ENCODE data around the gene KDR. TPM values are rescaled to one million over a fixed set of nuclear protein-coding genes. Genes with fewer than 3 reads are reported as not detected.

Gene KDR
- polyA plus RNA-seq, 1 donor from 2014 or later: not detected

GRCh38 chr4:55154933-55155332, 29.5 kb upstream of the KDR start:
- Histone ChIP-seq H3K79me2 (replicated peaks; ENCODE audit: insufficient read depth, low read length) (no peaks in the 10 kb centered on the region), H3K9me2 (ENCODE audit: insufficient read depth, low read length) (no peaks in the 10 kb centered on the region), H3F3A (ENCODE audit: insufficient read depth, low read length, poor library complexity, severe bottlenecking) (no peaks in the 10 kb centered on the region), H3K27ac (ENCODE audit: low read length) (no peak overlapping the region), H4K20me1 (ENCODE audit: insufficient read depth) (no peaks in the 10 kb centered on the region), H3K9me3 (ENCODE audit: low read length) (no peaks in the 10 kb centered on the region), H3K4me3 (ENCODE audit: low read length) (no peak overlapping the region), H3K4me2 (ENCODE audit: low read length) (no peak overlapping the region), H3K36me3 (ENCODE audit: insufficient read depth, low read length) (no peaks in the 10 kb centered on the region), H2AFZ (ENCODE audit: low read depth, low read length) (no peak overlapping the region), H3K9ac (ENCODE audit: low read length) (no peak overlapping the region), H3K27me3 (ENCODE audit: insufficient read depth, low read depth, low read length) (no peaks in the 10 kb centered on the region)
- TF ChIP-seq SMC3 (conservative IDR thresholded peaks at IDR 0.05; ENCODE audit: poor library complexity) (no peak), TAF1 (IDR thresholded peaks at IDR 0.05; ENCODE audit: low read depth) (no peak), REST (IDR thresholded peaks at IDR 0.05; ENCODE audit: borderline replicate concordance) (no peak), EZH2 (IDR thresholded peaks at IDR 0.05; ENCODE audit: borderline replicate concordance, insufficient read depth, low read length, poor library complexity, severe bottlenecking) (no peak), MXI1 (conservative IDR thresholded peaks at IDR 0.05; ENCODE audit: poor library complexity, severe bottlenecking) (no peak), RAD21 (conservative IDR thresholded peaks at IDR 0.05) (no peak)

GRCh38 chr4:55154290-55154880, 29.0 kb upstream of the KDR start:
- no peak overlapping the region for H3K4me2 ChIP-seq (ENCODE audit: low read length)
- H4K20me1 ChIP-seq (ENCODE audit: insufficient read depth): no peaks in the 10 kb centered on the region
- H2AFZ ChIP-seq (ENCODE audit: low read depth, low read length): no peak overlapping the region
- H3F3A ChIP-seq (ENCODE audit: insufficient read depth, low read length, poor library complexity, severe bottlenecking): no peaks in the 10 kb centered on the region
- H3K79me2 ChIP-seq (replicated peaks; ENCODE audit: insufficient read depth, low read length): no peaks in the 10 kb centered on the region
- no peaks in the 10 kb centered on the region for H3K9me3 ChIP-seq (ENCODE audit: low read length)
- H3K27ac ChIP-seq (ENCODE audit: low read length): no peak overlapping the region
- no peak overlapping the region for H3K9ac ChIP-seq (ENCODE audit: low read length)
- H3K27me3 ChIP-seq (ENCODE audit: insufficient read depth, low read depth, low read length): no peaks in the 10 kb centered on the region
- no peak for TF ChIP-seq POLR2AphosphoS5 (IDR thresholded peaks at IDR 0.05)
- TF ChIP-seq RAD21 (conservative IDR thresholded peaks at IDR 0.05): no peak
- no peak for TF ChIP-seq EP300 (conservative IDR thresholded peaks at IDR 0.05; ENCODE audit: poor library complexity, severe bottlenecking)
- TF ChIP-seq MXI1 (conservative IDR thresholded peaks at IDR 0.05; ENCODE audit: poor library complexity, severe bottlenecking): no peak
- TF ChIP-seq TAF1 (IDR thresholded peaks at IDR 0.05; ENCODE audit: low read depth): no peak
- TF ChIP-seq SMC3 (conservative IDR thresholded peaks at IDR 0.05; ENCODE audit: poor library complexity): no peak
- TF ChIP-seq EZH2 (IDR thresholded peaks at IDR 0.05; ENCODE audit: borderline replicate concordance, insufficient read depth, low read length, poor library complexity, severe bottlenecking): no peak
- TF ChIP-seq CTCF (IDR thresholded peaks at IDR 0.05; ENCODE audit: poor library complexity, severe bottlenecking): no peak
- no peak for TF ChIP-seq REST (IDR thresholded peaks at IDR 0.05; ENCODE audit: borderline replicate concordance)
- no peaks in the 10 kb centered on the region for H3K9me2 ChIP-seq (ENCODE audit: insufficient read depth, low read length)
- no peak overlapping the region for H3K4me3 ChIP-seq (ENCODE audit: low read length)
- no peaks in the 10 kb centered on the region for H3K36me3 ChIP-seq (ENCODE audit: insufficient read depth, low read length)

Data from neural cell (in vitro differentiated cells).